GM21737 (cell line): ENCODE results near the gene ARHGAP18.
"Not testable (repeated sequence)": the region's sequence is repeated elsewhere in the genome, so short reads cannot be mapped to it uniquely, and the experiment has no call there.

ENCODE experiments used
- ATAC-seq: cut with Tn5 transposase; IDR thresholded peaks from one replicate; pipeline ENCODE4 v1.9.1; 2021; ENCODE audit warnings: mild to moderate bottlenecking, moderate library complexity; ENCODE audit not compliant: unreplicated experiment

ARHGAP18 gene

GRCh38 chr6:129598244-129599187, 111.5 kb downstream of the ARHGAP18 start:
- peak; percentile 53 for ATAC-seq

GRCh38 chr6:129597023-129597713, 112.8 kb downstream of the ARHGAP18 start:
- ATAC-seq: no peak

GRCh38 chr6:129596522-129596921, 113.5 kb downstream of the ARHGAP18 start:
- ATAC-seq: no peak

- no peak for ATAC-seq
These were observed 116.8 kb downstream of the ARHGAP18 start for GRCh38 chr6:129593233-129593564.

- ATAC-seq: no peak
These were observed 117.3 kb downstream of the ARHGAP18 start for GRCh38 chr6:129592516-129593232.

GRCh38 chr6:129590408-129591022, 119.5 kb downstream of the ARHGAP18 start:
- no peak for ATAC-seq

- no peak for ATAC-seq
These were observed 123.2 kb downstream of the ARHGAP18 start for GRCh38 chr6:129586815-129587214.

- no peak for ATAC-seq
These were observed 126.1 kb downstream of the ARHGAP18 start for GRCh38 chr6:129583866-129584265.

GRCh38 chr6:129578315-129578714, 131.7 kb downstream of the ARHGAP18 start:
- no peak for ATAC-seq

- no peak for ATAC-seq
These were observed 132.3 kb downstream of the ARHGAP18 start for GRCh38 chr6:129577691-129578090.

GRCh38 chr6:129576456-129576855, 133.5 kb downstream of the ARHGAP18 start:
- ATAC-seq: no peak

GRCh38 chr6:129575378-129576118, 134.4 kb downstream of the ARHGAP18 start:
- ATAC-seq: no peak

GRCh38 chr6:129574605-129575004, 135.4 kb downstream of the ARHGAP18 start:
- not testable (repeated sequence) for ATAC-seq

- not testable (repeated sequence) for ATAC-seq
These were observed 139.0 kb downstream of the ARHGAP18 start for GRCh38 chr6:129570929-129571328.

GRCh38 chr6:129568015-129568414, 142.0 kb downstream of the ARHGAP18 start:
- ATAC-seq: no peak

GRCh38 chr6:129567374-129567773, 142.6 kb downstream of the ARHGAP18 start:
- no peak for ATAC-seq

GRCh38 chr6:129565811-129566210, 144.2 kb downstream of the ARHGAP18 start:
- ATAC-seq: no peak

GRCh38 chr6:129565366-129565765, 144.6 kb downstream of the ARHGAP18 start:
- ATAC-seq: no peak

- no peak for ATAC-seq
These were observed 151.7 kb downstream of the ARHGAP18 start for GRCh38 chr6:129558248-129558647.

- ATAC-seq: no peak
These were observed 154.7 kb downstream of the ARHGAP18 start for GRCh38 chr6:129555206-129555832.
